ENCODE measurements around the gene HOATZ. TPM values are rescaled to one million over a fixed set of nuclear protein-coding genes. Genes with fewer than 3 reads are reported as not detected.

HOATZ gene
- total RNA-seq, 2 experiments from 2014 or later: 0.37 TPM; not detected in 1

DNA sequence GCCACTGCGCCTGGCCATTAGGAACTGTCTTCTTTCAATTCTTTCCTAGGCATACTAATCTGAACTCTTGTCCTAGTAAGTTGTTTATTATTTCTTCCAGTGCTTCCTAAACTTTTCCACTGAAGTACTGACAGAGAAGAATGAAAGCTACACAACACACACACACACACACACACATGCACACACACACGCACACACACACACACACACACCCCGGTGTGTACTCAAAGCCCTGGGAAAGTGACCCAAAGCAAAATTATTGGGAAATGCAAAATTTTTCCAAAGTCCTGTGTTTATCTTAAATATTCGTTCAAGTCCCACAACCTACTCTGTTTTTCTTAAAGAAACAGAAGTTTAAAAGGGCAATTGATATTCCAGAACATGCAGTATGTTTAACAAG lies 68.3 kb downstream of the HOATZ start:
- Mint-ChIP-seq H3K4me3 (no peak overlapping the region), H3K27me3 (ENCODE audit: low read depth) (peaks cover 4% of the 10 kb centered on the region), H3K36me3 (ENCODE audit: low read depth) (no peaks in the 10 kb centered on the region), H3K27ac (no peak overlapping the region), H3K4me1 (ENCODE audit: low read depth) (peaks cover 12% of the 10 kb centered on the region), H3K9me3 (ENCODE audit: insufficient read depth) (no peaks in the 10 kb centered on the region)
- DNase-seq (no peak), ATAC-seq (no peak)
- POLR2A ChIA-PET: no interaction called here
- CTCF ChIA-PET: interaction anchor here (0.7 to 2.0 kb wide), 5 partner anchors 22 to 263 kb away, joined by 3 to 7 read pairs (median 4); no protein-coding TSS in a partner anchor

DNA sequence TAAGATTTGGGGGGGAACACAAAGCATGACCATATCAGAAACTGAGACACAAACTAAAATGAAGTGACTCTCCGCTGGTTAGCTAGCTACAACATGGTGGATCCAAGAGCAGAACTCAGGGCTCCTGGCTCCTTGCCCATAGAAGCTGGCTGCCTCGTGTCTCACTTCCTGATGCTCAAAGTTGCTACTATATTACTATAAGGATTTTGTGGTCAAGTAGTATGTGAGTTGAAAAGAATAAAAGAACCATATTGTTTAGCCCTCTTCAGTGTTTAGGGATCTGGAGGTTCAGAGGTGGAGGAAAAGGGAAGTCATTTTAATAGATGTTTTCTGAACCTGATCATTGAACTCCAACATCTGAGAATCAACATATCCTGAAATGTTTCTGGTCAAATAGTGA lies 70.8 kb downstream of the HOATZ start:
- Mint-ChIP-seq H3K9me3 (ENCODE audit: insufficient read depth) (no peaks in the 10 kb centered on the region), H3K4me3 (no peak overlapping the region), H3K4me1 (ENCODE audit: low read depth) (peaks cover 12% of the 10 kb centered on the region), H3K27me3 (ENCODE audit: low read depth) (peaks cover 14% of the 10 kb centered on the region), H3K27ac (no peak overlapping the region), H3K36me3 (ENCODE audit: low read depth) (no peaks in the 10 kb centered on the region)
- DNase-seq (no peak), ATAC-seq (no peak)
- ChIA-PET CTCF (interaction anchor here (0.8 to 4.9 kb wide), 7 partner anchors 12 to 397 kb away, joined by 3 to 58 read pairs (median 5); no protein-coding TSS in a partner anchor), POLR2A (no interaction called here)

DNA sequence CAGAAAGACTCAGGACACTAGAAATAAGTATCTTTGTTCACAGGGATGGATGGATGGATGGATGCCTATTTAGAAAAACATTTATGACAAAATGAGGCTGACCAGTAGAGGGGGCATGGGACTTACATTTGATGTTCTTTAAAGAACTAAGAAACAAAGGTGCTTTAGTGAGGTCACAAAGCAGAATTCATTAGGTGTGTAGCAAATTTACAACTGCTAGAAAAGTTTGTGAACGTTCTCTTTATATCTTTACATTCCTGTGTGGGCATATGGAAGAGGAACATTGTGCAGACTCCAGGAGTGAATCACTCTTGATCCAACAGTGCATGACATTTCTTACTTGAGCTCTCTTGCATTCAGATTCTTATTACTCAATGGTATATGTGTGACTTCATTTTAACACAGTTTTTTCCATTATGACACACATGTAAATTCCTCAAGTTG lies 71.8 kb downstream of the HOATZ start:
- DNase-seq: peak; percentile 70
- ATAC-seq: peak; percentile 63
- peaks cover 14% of the 10 kb centered on the region for H3K27me3 Mint-ChIP-seq (ENCODE audit: low read depth)
- POLR2A ChIA-PET: no interaction called here
- no peaks in the 10 kb centered on the region for H3K36me3 Mint-ChIP-seq (ENCODE audit: low read depth)
- H3K27ac Mint-ChIP-seq: no peak overlapping the region
- H3K4me1 Mint-ChIP-seq (ENCODE audit: low read depth): peaks cover 7% of the 10 kb centered on the region
- H3K4me3 Mint-ChIP-seq: no peak overlapping the region
- H3K9me3 Mint-ChIP-seq (ENCODE audit: insufficient read depth): no peaks in the 10 kb centered on the region
- CTCF ChIA-PET: interaction anchor here (0.5 to 4.9 kb wide), 33 partner anchors 9 to 285 kb away, joined by 3 to 58 read pairs (median 4); partner anchors contain the start of gene ALG9

Small RNA genes within 50 kb of the gene (microRNA-seq; reads per million reads assigned to microRNA genes)
- gene MIR34B (23.5 reads per million, percentile 38 among the genes with 10 or more reads in this experiment), gene MIR34C (420 reads per million, percentile 75 among the genes with 10 or more reads in this experiment)

Other genes with a start within 250 kb of the HOATZ start
- gene POU2AF3, start 216.2 kb upstream of the HOATZ start, total RNA-seq: not detected
- 1 to 10 TPM; 1.7 to 2.4 TPM for gene POU2AF1, start 135.5 kb upstream of the HOATZ start, total RNA-seq
- gene BTG4, start 2.4 kb upstream of the HOATZ start, total RNA-seq: not detected
- 10 to 100 TPM; 11.1 to 12.8 TPM for gene LAYN, start 25.9 kb downstream of the HOATZ start, total RNA-seq
- gene SIK2, start 87.7 kb downstream of the HOATZ start, total RNA-seq: 10 to 100 TPM in 1 of 2 experiments, 1 to 10 TPM in 1; 8.9 to 10.2 TPM

Measured in activated CD8-positive, alpha-beta T cell treated with anti-CD3 and anti-CD28 coated beads, Interleukin-2, amount 10 ng/mL, durations not matched to agents 7 days and 5 days (primary cell).